Testis (tissue), 3 donors: Measurements from ENCODE around the gene LAIR2. TPM values are rescaled to one million over a fixed set of nuclear protein-coding genes. Genes with fewer than 3 reads are reported as not detected.

Experiments
- DNase-seq: peaks from one replicate; pipeline ENCODE4 v3.0.0-alpha.2; 2019
- H3K27ac ChIP-seq, 2 donors: fragments of 200-600 bp; sonication (generic); one replicate each; pipeline ENCODE4 v1.5.1; 2019
- H3K27me3 ChIP-seq: fragments of 200-600 bp; sonication (generic); one replicate; pipeline ENCODE4 v1.5.1; 2019
- H3K36me3 ChIP-seq: fragments of 200-600 bp; sonication (generic); one replicate; pipeline ENCODE4 v1.5.1; 2017; ENCODE audit warnings: low read depth; ENCODE audit errors: missing control alignments
- H3K4me1 ChIP-seq: fragments of 200-600 bp; sonication (generic); one replicate; pipeline ENCODE4 v1.5.1; 2019
- H3K4me3 ChIP-seq, 2 donors: fragments of 200-600 bp; sonication (generic); one replicate each; pipeline ENCODE4 v1.5.1; 2017 to 2019
- H3K9me3 ChIP-seq: fragments of 200-600 bp; sonication (generic); one replicate; pipeline ENCODE4 v1.5.1; 2017
- CTCF ChIP-seq, 3 experiments: fragments of 450-650 bp in 2 of 3; fragments of 200-600 bp in 1 of 3; sonication (generic) in 1 of 3; IDR thresholded peaks; one replicate each; pipeline ENCODE4 v1.5.1; 2016 to 2019; ENCODE audit warnings: antibody characterized with exemption in 3 of 3, mild to moderate bottlenecking in 2 of 3, moderate library complexity in 1 of 3
- POLR2A ChIP-seq: fragments of 450-650 bp; IDR thresholded peaks from one replicate; pipeline ENCODE4 v1.6.1; 2017; ENCODE audit warnings: antibody characterized with exemption, mild to moderate bottlenecking, moderate library complexity
- WGBS, 2 donors: methylation state at CpG; one replicate each; pipeline ENCODE4 v1.1.5; 2018; 5-methylcytosine and 5-hydroxymethylcytosine counted together
- intact Hi-C: fragments of 100-400 bp; cut with DNase I; formaldehyde crosslinking; loops from one replicate; pipeline ENCODE4 v1.15.1; 2023; ENCODE audit warnings: low total_unique reads
- polyA plus RNA-seq: library from polyadenylated mRNA; stranded (reverse); fragments of 350-450 nt; fragmentation: Illumina TruSeq; extraction: RNeasy Lipid Tissue Mini Kit (QIAGEN cat#74804); gene quantifications from one replicate; pipeline ENCODE4 v1.2.3, GENCODE V29; 2014; ENCODE audit warnings: low read depth, low replicate concordance; ENCODE audit not compliant: insufficient read depth
- total RNA-seq, 2 donors: library from RNA; depleted of rRNA; stranded (reverse); fragments of >200 nt; gene quantifications; one replicate each; pipeline ENCODE4 v1.2.3, GENCODE V29; 2016

The LAIR2 gene
- total and polyA plus RNA-seq, 3 donors from 2014 or later = 0.65 TPM; not detected in 2

GRCh38 chr19:54456423-54457373 is 45.9 kb upstream of the LAIR2 start:
- intact Hi-C loops = no loop called here
- Histone ChIP-seq H3K27me3 (no peaks in the 10 kb centered on the region), H3K4me1 (peaks cover 5% of the 10 kb centered on the region), H3K4me3 (no peak overlapping the region), H3K36me3 (no peaks in the 10 kb centered on the region), H3K27ac (no peak overlapping the region), H3K9me3 (no peaks in the 10 kb centered on the region)
- DNase-seq = no peak
- no peak for TF ChIP-seq CTCF (IDR thresholded peaks at IDR 0.05)
- 91 to 92% methylated on average over 17 to 47 of the region's 51 CpGs for WGBS, 2 donors

- 84 to 85% methylated on average over 40 to 42 of the region's 42 CpGs for WGBS, 2 donors
- no peak overlapping the region for H3K27ac ChIP-seq
- TF ChIP-seq POLR2A = no peak
- TF ChIP-seq CTCF (IDR thresholded peaks at IDR 0.05) = no peak
- H3K4me3 ChIP-seq = no peak overlapping the region
- no peaks in the 10 kb centered on the region for H3K9me3 ChIP-seq
- peaks cover 11% of the 10 kb centered on the region for H3K4me1 ChIP-seq
- no peak for DNase-seq
- no peaks in the 10 kb centered on the region for H3K36me3 ChIP-seq
- intact Hi-C loops = no loop called here
- no peaks in the 10 kb centered on the region for H3K27me3 ChIP-seq
Measured at GRCh38 chr19:54457773-54458647, 44.6 kb upstream of the LAIR2 start.

GRCh38 chr19:54458648-54459281 is 43.9 kb upstream of the LAIR2 start:
- Histone ChIP-seq H3K9me3 (no peaks in the 10 kb centered on the region), H3K4me3 (no peak overlapping the region), H3K36me3 (no peaks in the 10 kb centered on the region), H3K27ac (no peak overlapping the region), H3K4me1 (peaks cover 11% of the 10 kb centered on the region), H3K27me3 (no peaks in the 10 kb centered on the region)
- no peak for DNase-seq
- intact Hi-C loops = no loop called here
- TF ChIP-seq POLR2A = no peak
- TF ChIP-seq CTCF (IDR thresholded peaks at IDR 0.05) = no peak
- 82 to 89% methylated on average over 4 to 10 of the region's 11 CpGs for WGBS, 2 donors

GRCh38 chr19:54459282-54460229 is 43.1 kb upstream of the LAIR2 start:
- WGBS, 2 donors = 64 to 66% methylated on average over 10 to 16 of the region's 16 CpGs
- DNase-seq = no peak
- no peak overlapping the region for H3K4me3 ChIP-seq
- no peaks in the 10 kb centered on the region for H3K9me3 ChIP-seq
- no peak for TF ChIP-seq POLR2A
- TF ChIP-seq CTCF (IDR thresholded peaks at IDR 0.05) = no peak
- peaks cover 11% of the 10 kb centered on the region for H3K4me1 ChIP-seq
- intact Hi-C loops = no loop called here
- H3K27ac ChIP-seq = no peak overlapping the region
- H3K27me3 ChIP-seq = no peaks in the 10 kb centered on the region
- H3K36me3 ChIP-seq = no peaks in the 10 kb centered on the region
